HepG2 (cell line): ENCODE measurements around the gene TTC22. TPM values are rescaled to one million over a fixed set of nuclear protein-coding genes. Genes with fewer than 3 reads are reported as not detected.

Experiments used
- ATAC-seq: fragments of 200-7000 bp; cut with Tn5 transposase; 3 replicates; pipeline ENCODE4 v1.9.1; 2020; ENCODE audit warnings: mild to moderate bottlenecking, moderate library complexity
- BruUV-seq: library from RNA; stranded (reverse); fragments of 400-500 nt; replicated peaks from 2 replicates; lab custom pipeline; 2021; lab: Mats Ljungman, UMichigan
- CTCF ChIA-PET: fragments of 300-600 bp; formaldehyde crosslinking; extraction: SDS; loops from one replicate; lab custom pipeline; 2021; ENCODE audit warnings: low total read pairs, inconsistent platforms, low intra/inter-chr PET ratio; lab: Yijun Ruan, JAX
- POLR2A ChIA-PET: fragments of 350-600 bp; sonication (Branson Sonifier 250); formaldehyde crosslinking; loops from one replicate; lab custom pipeline; 2020; ENCODE audit warnings: antibody characterized with exemption, inconsistent platforms; lab: Yijun Ruan, JAX
- DNase-seq: peaks from one replicate; pipeline ENCODE4 v3.0.0-alpha.2; 2015; ENCODE audit warnings: low spot score
- FAIRE-seq: peaks from 3 replicates; lab custom pipeline; 2011; peaks lifted over from hg19 to GRCh38; lab: Jason Lieb, UNC
- H2AFZ ChIP-seq: one replicate; pipeline ENCODE4 v1.6.1; 2011; ENCODE audit warnings: low read length, inconsistent platforms
- H3K27ac ChIP-seq: fragments of 300-600 bp; 3 replicates; pipeline ENCODE4 v1.8.0; 2011; ENCODE audit warnings: mixed run types, mild to moderate bottlenecking, mixed read lengths, low read length, inconsistent platforms; ENCODE audit not compliant: insufficient read depth; ENCODE audit errors: extremely low read length
- H3K27me3 ChIP-seq, 2 experiments: fragments of 200-600 bp in 1 of 2; 2 replicates in 1 of 2; 3 replicates in 1 of 2; pipeline versions ENCODE4 v1.6.0 to v1.8.0; 2011; ENCODE audit warnings: low read length in 2 of 2, mild to moderate bottlenecking in 2 of 2, moderate library complexity in 2 of 2, inconsistent platforms in 1 of 2; ENCODE audit not compliant: insufficient read depth in 2 of 2, control insufficient read depth in 1 of 2
- H3K36me3 ChIP-seq, 2 experiments: fragments of 200-600 bp in 1 of 2; replicated peaks in 1 of 2; 2 replicates in 1 of 2; 3 replicates in 1 of 2; pipeline versions ENCODE4 v1.5.1 to v1.8.0; 2011; ENCODE audit warnings: low read length in 2 of 2, inconsistent platforms in 1 of 2; ENCODE audit not compliant: insufficient read depth in 2 of 2, control insufficient read depth in 1 of 2
- H3K4me1 ChIP-seq: 2 replicates; pipeline ENCODE4 v1.5.1; 2012; ENCODE audit warnings: low read length, inconsistent platforms; ENCODE audit not compliant: insufficient read depth
- H3K4me2 ChIP-seq: 2 replicates; pipeline ENCODE4 v1.6.0; 2011; ENCODE audit warnings: low read depth, low read length, inconsistent platforms
- H3K4me3 ChIP-seq, 3 experiments: fragments of 200-600 bp in 1 of 3; sonication (generic), shearing (Covaris generic) in 1 of 3; replicated peaks in 1 of 3; 2 replicates each; pipeline ENCODE4 v1.5.1; 2011 to 2016; ENCODE audit warnings: low read length in 3 of 3, inconsistent platforms in 2 of 3, low read depth in 2 of 3, mild to moderate bottlenecking in 2 of 3, control low read depth in 1 of 3, mixed read lengths in 1 of 3; ENCODE audit not compliant: insufficient read depth in 1 of 3
- H3K79me2 ChIP-seq: one replicate; pipeline ENCODE4 v1.6.1; 2011; ENCODE audit warnings: low read length, inconsistent platforms; ENCODE audit not compliant: insufficient read depth
- H3K9ac ChIP-seq: 2 replicates; pipeline ENCODE4 v1.6.0; 2011; ENCODE audit warnings: mild to moderate bottlenecking, low read depth, low read length, inconsistent platforms; ENCODE audit not compliant: insufficient read depth
- H3K9me3 ChIP-seq: 2 replicates; pipeline ENCODE4 v1.5.1; 2012; ENCODE audit warnings: mild to moderate bottlenecking, low read length
- H4K20me1 ChIP-seq: 2 replicates; pipeline ENCODE4 v1.6.0; 2011; ENCODE audit warnings: inconsistent platforms, mild to moderate bottlenecking, low read length, moderate library complexity; ENCODE audit not compliant: insufficient read depth
- REXO4 ChIP-seq: sonication (generic); formaldehyde crosslinking; IDR thresholded peaks from 2 replicates; pipeline ENCODE4 v1.8.0; 2022; ENCODE audit warnings: missing genetic modification reagents, mild to moderate bottlenecking, borderline replicate concordance
- THYN1 ChIP-seq: sonication (generic); formaldehyde crosslinking; IDR thresholded peaks from 2 replicates; pipeline ENCODE4 v1.8.1; 2023; ENCODE audit warnings: low read depth, mild to moderate bottlenecking, moderate library complexity, missing genetic modification reagents, borderline replicate concordance
- ZMYM2 ChIP-seq: sonication (generic); formaldehyde crosslinking; IDR thresholded peaks from 2 replicates; pipeline ENCODE4 v1.8.0; 2022; ENCODE audit warnings: mild to moderate bottlenecking, missing genetic modification reagents
- ZNF619 ChIP-seq: sonication (generic); formaldehyde crosslinking; IDR thresholded peaks from 2 replicates; pipeline ENCODE4 v1.4.0; 2020; ENCODE audit warnings: mild to moderate bottlenecking, missing genetic modification reagents
- whole genome bisulfite sequencing: methylation state at CpG from one replicate; pipeline ENCODE4 v1.1.6; 2017; ENCODE audit warnings: low lambda C conversion rate; 5-methylcytosine and 5-hydroxymethylcytosine counted together
- in situ Hi-C: cut with HindIII; loops from 2 replicates; pipeline ENCODE4 v1.10.0; 2017; ENCODE audit warnings: low pct_unique_long_range_greater_than_20kb; ENCODE audit not compliant: extremely low pct_ligation_motif_present
- intact Hi-C: fragments of 100-400 bp; cut with micrococcal nuclease; formaldehyde crosslinking; loops from one replicate; pipeline ENCODE4 v1.10.0; 2022; ENCODE audit not compliant: unreplicated experiment
- polyA plus RNA-seq, 8 experiments: library from polyadenylated mRNA; depleted of rRNA in 3 of 8; stranded (reverse) in 7 of 8; unstranded in 1 of 8; fragments of >200 nt; fragmentation: Illumina TruSeq in 4 of 8; extraction: Trizol in 4 of 8; gene quantifications; 2 replicates each; pipeline versions ENCODE4 v1.2.1 to v1.2.3, GENCODE V29; 2011 to 2016; ENCODE audit warnings: low read depth in 4 of 8, missing spikeins in 1 of 8, mixed read lengths in 1 of 8; ENCODE audit not compliant: insufficient read depth in 1 of 8
- total RNA-seq, 5 experiments: library from RNA; depleted of rRNA; stranded (reverse); fragments of >200 nt; fragmentation: Illumina TruSeq; extraction: Trizol; gene quantifications; 2 replicates each; pipeline ENCODE4 v1.2.3, GENCODE V29; 2016; ENCODE audit warnings: low read depth in 1 of 5
- TF ChIP-seq, protein P1 (sequence below): sonication (generic); formaldehyde crosslinking; IDR thresholded peaks from 2 replicates; pipeline ENCODE4 v1.8.0; 2022; ENCODE audit warnings: missing genetic modification reagents, low read depth, mild to moderate bottlenecking, borderline replicate concordance
- TF ChIP-seq, protein P2 (sequence below): sonication (generic); formaldehyde crosslinking; IDR thresholded peaks from 2 replicates; pipeline ENCODE4 v1.8.0; 2022; ENCODE audit warnings: mild to moderate bottlenecking, missing genetic modification reagents, moderate library complexity
- TF ChIP-seq, protein P3 (sequence below): sonication (generic); formaldehyde crosslinking; IDR thresholded peaks from 2 replicates; pipeline ENCODE4 v1.5.0; 2020; ENCODE audit warnings: missing genetic modification reagents, mild to moderate bottlenecking, borderline replicate concordance
- TF ChIP-seq, protein P4 (sequence below): sonication (generic); formaldehyde crosslinking; IDR thresholded peaks from 2 replicates; pipeline ENCODE4 v1.4.0; 2020; ENCODE audit warnings: mild to moderate bottlenecking, missing genetic modification reagents

Gene TTC22
- total and polyA plus RNA-seq, 2 of the 13 experiments (the other 11 are each of a cell fraction or from before 2014, with no cell fraction given): not detected

DNA sequence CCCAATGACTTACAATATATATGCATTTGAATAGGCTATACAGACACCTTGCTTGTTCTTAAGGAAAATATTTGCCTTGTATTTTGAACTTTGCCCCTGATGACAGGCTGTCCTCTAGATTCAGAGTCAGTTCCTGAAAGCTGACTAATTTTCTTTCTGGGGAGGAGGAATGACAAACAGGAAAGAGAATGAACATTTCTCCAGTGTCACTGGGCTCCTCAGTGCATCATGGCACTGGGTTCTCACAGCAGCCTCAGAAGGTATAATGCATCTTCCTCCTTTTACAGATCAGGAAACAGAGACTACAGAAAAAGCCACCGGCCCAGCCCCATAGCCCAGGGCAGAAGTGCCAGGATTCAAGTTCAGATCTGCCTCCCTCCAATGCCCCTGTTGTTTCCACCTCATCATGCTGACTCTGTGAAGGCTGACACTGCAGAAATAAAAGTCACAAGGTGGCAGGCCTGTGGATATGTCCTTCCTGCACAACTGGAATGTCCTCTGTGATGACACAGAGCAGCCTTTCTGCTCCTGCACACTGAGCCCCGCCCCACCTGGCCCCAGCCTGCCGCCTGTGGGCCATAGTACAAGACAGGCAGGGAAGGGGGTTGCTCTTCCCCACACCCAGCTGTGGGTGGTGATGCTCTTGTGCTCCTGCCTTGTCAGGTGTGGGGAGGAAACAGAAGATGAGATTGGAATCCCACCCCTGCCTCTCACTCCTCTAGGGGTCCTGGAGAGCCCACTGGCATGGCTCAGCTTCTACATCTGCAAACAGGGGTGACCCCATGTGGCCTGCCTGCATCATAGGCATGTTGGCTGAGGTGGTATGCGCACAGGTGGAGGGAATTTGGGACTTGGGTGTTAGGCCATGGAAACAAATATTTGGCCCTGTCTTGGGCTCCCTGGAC is 6.4 kb downstream of the TTC22 start:
- ChIA-PET CTCF (interaction anchor here (1.5 kb wide), 1 partner anchor 16 kb away, joined by 4 read pairs; no protein-coding TSS in a partner anchor), POLR2A (interaction anchor here (1.0 kb wide), 1 partner anchor 596 kb away, joined by 3 read pairs; no protein-coding TSS in a partner anchor)
- Histone ChIP-seq H3K9me3 (0 out of 2 replicates have a peak, but pooled peaks cover 7% of the 10 kb centered on the region), H3K27me3 (no peaks in the 10 kb centered on the region), H3K36me3 (no peaks in the 10 kb centered on the region), H3K4me2 (peak overlapping the region; percentile 44), H3K4me3 (no peak overlapping the region), H3K79me2 (no peaks in the 10 kb centered on the region), H3K27ac (peak overlapping the region; percentile 44), H3K4me1 (peaks cover 62% of the 10 kb centered on the region), H3K9ac (no peak overlapping the region), H4K20me1 (no peaks in the 10 kb centered on the region), H2AFZ (no peak overlapping the region)
- WGBS: 0% methylated on average over 4 of the region's 4 CpGs
- in situ Hi-C loops: no loop called here
- intact Hi-C loops: loop anchor here (2.0 to 5.0 kb wide), 2 partner anchors 30 to 77 kb away; partner anchors contain the start of genes PARS2 and TTC4
- FAIRE-seq (peak; percentile 81), ATAC-seq (peak; percentile 94), DNase-seq (peak; percentile 83)
- BruUV-seq: no TSS peak
- TF ChIP-seq, protein P1, sequence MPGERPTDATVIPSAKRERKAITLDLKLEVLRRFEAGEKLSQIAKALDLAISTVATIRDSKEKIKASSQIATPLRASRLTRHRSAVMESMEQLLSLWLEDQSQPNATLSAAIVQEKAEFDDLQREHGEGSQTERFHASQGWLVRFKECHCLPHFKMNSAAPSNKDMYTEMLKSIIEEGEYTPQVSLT (CRISPR knock-in tag): no peak
- TF ChIP-seq REXO4 (CRISPR knock-in tag) (no peak), ZNF619 (CRISPR knock-in tag) (no peak; the same call in 1 of the 2 replicates), THYN1 (CRISPR knock-in tag) (peak; percentile 39; the same call in 1 of the 2 replicates), ZMYM2 (no peak)
- TF ChIP-seq, protein P2, sequence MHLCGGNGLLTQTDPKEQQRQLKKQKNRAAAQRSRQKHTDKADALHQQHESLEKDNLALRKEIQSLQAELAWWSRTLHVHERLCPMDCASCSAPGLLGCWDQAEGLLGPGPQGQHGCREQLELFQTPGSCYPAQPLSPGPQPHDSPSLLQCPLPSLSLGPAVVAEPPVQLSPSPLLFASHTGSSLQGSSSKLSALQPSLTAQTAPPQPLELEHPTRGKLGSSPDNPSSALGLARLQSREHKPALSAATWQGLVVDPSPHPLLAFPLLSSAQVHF: no peak
- TF ChIP-seq, protein P3, sequence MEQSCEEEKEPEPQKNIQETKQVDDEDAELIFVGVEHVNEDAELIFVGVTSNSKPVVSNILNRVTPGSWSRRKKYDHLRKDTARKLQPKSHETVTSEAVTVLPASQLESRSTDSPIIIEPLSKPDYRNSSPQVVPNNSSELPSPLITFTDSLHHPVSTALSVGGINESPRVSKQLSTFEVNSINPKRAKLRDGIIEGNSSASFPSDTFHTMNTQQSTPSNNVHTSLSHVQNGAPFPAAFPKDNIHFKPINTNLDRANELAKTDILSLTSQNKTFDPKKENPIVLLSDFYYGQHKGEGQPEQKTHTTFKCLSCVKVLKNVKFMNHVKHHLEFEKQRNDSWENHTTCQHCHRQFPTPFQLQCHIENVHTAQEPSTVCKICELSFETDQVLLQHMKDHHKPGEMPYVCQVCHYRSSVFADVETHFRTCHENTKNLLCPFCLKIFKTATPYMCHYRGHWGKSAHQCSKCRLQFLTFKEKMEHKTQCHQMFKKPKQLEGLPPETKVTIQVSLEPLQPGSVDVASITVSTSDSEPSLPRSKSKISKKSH (CRISPR knock-in tag): no peak
- TF ChIP-seq, protein P4, sequence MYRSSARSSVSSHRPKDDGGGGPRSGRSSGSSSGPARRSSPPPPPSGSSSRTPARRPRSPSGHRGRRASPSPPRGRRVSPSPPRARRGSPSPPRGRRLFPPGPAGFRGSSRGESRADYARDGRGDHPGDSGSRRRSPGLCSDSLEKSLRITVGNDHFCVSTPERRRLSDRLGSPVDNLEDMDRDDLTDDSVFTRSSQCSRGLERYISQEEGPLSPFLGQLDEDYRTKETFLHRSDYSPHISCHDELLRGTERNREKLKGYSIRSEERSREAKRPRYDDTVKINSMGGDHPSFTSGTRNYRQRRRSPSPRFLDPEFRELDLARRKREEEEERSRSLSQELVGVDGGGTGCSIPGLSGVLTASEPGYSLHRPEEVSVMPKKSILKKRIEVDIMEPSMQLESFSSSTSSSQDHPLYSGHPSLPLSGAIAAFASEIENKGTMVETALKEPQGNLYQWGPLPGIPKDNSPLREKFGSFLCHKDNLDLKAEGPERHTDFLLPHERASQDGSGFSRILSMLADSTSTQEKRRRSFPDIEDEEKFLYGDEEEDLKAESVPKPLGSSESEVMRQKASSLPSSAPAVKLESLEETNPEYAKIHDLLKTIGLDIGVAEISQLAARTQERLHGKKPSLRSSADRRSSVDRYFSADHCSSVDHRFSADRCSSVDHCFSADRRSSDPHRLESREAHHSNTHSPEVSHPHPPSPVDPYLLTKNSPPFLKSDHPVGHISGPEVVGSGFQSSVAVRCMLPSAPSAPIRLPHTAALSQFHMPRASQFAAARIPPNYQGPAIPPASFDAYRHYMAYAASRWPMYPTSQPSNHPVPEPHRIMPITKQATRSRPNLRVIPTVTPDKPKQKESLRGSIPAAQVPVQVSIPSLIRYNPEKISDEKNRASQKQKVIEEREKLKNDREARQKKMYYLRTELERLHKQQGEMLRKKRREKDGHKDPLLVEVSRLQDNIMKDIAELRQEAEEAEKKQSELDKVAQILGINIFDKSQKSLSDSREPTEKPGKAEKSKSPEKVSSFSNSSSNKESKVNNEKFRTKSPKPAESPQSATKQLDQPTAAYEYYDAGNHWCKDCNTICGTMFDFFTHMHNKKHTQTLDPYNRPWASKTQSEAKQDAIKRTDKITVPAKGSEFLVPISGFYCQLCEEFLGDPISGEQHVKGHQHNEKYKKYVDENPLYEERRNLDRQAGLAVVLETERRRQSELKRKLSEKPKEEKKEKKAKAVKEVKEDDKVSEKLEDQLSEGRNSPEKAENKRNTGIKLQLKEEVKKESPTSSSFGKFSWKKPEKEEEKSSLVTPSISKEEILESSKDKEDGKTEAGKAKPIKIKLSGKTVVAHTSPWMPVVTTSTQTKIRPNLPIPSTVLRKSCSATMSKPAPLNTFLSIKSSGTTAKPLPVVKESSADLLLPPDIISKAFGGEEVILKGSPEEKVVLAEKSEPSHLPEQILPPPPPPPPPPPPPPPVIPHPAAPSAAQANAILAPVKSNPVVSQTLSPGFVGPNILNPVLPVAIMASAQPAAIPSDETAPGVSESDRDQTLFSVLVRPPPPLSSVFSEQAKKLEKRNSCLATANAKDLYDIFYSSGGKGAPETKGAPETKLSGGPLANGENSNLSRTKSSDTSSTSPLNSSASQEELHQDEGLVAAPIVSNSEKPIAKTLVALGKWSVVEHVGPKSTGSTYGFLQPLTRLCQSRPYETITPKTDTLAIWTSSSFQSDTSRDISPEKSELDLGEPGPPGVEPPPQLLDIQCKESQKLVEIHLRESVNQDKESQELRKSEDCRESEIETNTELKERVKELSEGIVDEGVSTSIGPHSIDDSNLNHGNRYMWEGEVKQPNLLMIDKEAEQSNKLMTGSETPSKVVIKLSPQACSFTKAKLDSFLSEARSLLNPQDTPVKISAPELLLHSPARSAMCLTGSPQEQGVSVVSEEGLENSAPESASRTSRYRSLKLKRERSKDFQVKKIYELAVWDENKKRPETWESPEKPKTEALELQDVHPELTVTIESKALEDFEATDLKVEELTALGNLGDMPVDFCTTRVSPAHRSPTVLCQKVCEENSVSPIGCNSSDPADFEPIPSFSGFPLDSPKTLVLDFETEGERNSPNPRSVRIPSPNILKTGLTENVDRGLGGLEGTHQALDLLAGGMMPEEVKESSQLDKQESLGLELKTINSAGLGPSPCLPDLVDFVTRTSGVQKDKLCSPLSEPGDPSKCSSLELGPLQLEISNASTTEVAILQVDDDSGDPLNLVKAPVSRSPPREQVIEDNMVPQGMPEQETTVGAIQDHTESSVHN: no peak
